Uterus (tissue), 2 donors: ENCODE measurements around the gene PGA3.

Experiments used
- POLR2A ChIP-seq, 2 donors: fragments of 450-650 bp; IDR thresholded peaks; one replicate each; pipeline ENCODE4 v1.6.1; 2016; ENCODE audit warnings: antibody characterized with exemption in 2 of 2, mild to moderate bottlenecking in 1 of 2, moderate library complexity in 1 of 2
- TF ChIP-seq, protein P1 (sequence below), 4 experiments: fragments of 200-600 bp in 2 of 4; fragments of 450-650 bp in 2 of 4; sonication (generic) in 2 of 4; IDR thresholded peaks; one replicate each; pipeline ENCODE4 v1.5.1; 2016 to 2019; ENCODE audit warnings: antibody characterized with exemption in 4 of 4, mild to moderate bottlenecking in 2 of 4, moderate library complexity in 1 of 4

DNA sequence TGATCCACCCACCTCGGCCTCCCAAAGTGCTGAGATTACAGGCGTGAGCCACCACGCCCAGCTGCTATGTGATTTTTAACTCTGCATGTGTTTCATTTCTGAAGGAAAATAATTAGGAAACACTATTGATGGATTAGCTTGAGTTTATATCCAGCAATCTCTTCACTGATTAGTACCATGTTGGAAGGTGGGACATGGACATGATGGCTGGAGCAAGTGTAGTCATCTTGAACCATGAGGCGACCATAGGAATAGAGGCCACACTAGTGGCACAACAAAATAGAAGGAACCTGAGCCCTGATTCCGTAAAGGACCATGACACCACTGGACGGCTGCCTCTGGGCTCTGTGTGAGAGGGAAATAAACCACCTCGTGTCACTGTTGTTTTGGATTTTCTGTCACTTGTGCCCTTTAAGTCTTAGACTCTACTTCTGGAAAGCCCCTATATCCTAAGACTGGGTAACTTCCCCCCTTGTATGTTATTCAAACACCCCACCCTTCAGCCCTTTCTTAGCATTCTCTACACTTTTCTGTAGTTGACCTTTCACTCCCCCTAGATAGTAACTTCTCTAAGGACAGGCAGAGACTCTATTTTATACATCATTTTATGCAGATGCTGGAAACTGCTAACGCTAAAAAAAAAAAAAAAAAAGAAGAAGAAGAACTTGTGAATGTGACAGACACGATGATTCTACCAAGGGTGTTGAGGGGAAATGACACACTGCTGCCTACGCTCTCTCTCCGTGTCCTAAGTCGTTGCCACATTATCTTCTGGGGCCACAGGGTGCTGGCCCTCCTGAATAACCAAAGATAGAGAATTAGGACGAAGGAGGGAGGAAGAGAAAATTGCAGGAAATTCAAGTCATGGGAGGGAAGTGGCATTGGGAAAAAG lies 39.4 kb upstream of the PGA3 start:
- TF ChIP-seq, protein P1, sequence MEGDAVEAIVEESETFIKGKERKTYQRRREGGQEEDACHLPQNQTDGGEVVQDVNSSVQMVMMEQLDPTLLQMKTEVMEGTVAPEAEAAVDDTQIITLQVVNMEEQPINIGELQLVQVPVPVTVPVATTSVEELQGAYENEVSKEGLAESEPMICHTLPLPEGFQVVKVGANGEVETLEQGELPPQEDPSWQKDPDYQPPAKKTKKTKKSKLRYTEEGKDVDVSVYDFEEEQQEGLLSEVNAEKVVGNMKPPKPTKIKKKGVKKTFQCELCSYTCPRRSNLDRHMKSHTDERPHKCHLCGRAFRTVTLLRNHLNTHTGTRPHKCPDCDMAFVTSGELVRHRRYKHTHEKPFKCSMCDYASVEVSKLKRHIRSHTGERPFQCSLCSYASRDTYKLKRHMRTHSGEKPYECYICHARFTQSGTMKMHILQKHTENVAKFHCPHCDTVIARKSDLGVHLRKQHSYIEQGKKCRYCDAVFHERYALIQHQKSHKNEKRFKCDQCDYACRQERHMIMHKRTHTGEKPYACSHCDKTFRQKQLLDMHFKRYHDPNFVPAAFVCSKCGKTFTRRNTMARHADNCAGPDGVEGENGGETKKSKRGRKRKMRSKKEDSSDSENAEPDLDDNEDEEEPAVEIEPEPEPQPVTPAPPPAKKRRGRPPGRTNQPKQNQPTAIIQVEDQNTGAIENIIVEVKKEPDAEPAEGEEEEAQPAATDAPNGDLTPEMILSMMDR (IDR thresholded peaks at IDR 0.05), result no peak
- no peak for TF ChIP-seq POLR2A (IDR thresholded peaks at IDR 0.05)
